ENCODE results near the gene SPDEF. TPM values are rescaled to one million over a fixed set of nuclear protein-coding genes. Genes with fewer than 3 reads are reported as not detected.

The SPDEF gene
- total RNA-seq, 1 experiment from 2014 or later = 0.85 TPM

DNA sequence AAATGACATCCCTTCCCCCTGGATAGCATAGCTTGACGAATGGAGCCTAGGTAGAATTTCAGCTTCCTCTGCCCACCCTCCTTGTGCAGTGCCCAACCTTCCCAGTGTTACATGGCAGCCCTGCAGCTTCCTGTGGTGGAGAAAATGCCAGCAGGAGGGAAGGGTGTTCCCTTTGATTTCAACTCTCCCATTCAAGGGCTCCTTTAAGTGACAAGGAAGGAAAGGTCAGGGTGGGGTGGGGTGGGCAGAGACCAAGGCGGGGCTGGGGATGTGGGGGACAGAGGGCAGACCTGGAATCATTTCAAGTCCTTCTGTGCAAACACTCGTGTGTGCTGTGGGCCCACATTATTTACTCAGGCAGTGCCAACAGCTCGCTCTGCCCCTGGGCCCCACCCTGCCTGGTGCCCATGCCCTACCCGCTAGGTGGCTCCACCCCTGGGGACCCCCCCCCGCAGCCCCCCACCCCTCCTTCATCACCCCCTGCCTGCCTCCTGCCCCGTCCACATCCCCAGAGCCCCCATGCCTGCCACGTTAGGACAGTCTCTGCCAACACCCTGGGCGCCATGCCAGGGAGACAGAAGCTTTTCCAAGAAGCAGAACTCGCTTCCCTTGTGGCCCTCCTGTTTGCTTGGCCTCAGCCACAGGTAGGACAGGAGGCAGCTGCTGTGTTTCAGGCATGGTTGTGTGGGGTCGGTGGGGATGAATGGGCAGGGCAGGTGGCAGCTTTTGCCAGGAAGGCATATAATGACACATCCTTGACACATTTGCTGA is 9.4 kb downstream of the SPDEF start:
- Histone ChIP-seq H3K27ac (no peak overlapping the region), H3K4me2 (peak overlapping the region; percentile 61), H2AFZ (no peak overlapping the region), H3F3A (ENCODE audit: insufficient read depth, low read depth) (no peaks in the 10 kb centered on the region; the same call in 1 of the 2 replicates), H3K36me3 (ENCODE audit: low read depth) (no peaks in the 10 kb centered on the region), H4K20me1 (ENCODE audit: insufficient read depth) (no peaks in the 10 kb centered on the region), H3K79me2 (ENCODE audit: low read depth) (no peaks in the 10 kb centered on the region), H3K27me3 (ENCODE audit: insufficient read depth, low read depth) (no peaks in the 10 kb centered on the region), H3K4me3 (no peak overlapping the region), H3K4me1 (replicated peaks; ENCODE audit: insufficient read depth) (peaks cover 51% of the 10 kb centered on the region), H3K9me3 (ENCODE audit: insufficient read depth, low read depth) (no peaks in the 10 kb centered on the region), H3K9me2 (ENCODE audit: insufficient read depth) (no peaks in the 10 kb centered on the region)
- intact Hi-C loops (cut with micrococcal nuclease; ENCODE audit: unreplicated experiment) = no loop called here
- TF ChIP-seq EZH2 (IDR thresholded peaks at IDR 0.05; ENCODE audit: low read depth) = no peak
- TF ChIP-seq, protein P1, sequence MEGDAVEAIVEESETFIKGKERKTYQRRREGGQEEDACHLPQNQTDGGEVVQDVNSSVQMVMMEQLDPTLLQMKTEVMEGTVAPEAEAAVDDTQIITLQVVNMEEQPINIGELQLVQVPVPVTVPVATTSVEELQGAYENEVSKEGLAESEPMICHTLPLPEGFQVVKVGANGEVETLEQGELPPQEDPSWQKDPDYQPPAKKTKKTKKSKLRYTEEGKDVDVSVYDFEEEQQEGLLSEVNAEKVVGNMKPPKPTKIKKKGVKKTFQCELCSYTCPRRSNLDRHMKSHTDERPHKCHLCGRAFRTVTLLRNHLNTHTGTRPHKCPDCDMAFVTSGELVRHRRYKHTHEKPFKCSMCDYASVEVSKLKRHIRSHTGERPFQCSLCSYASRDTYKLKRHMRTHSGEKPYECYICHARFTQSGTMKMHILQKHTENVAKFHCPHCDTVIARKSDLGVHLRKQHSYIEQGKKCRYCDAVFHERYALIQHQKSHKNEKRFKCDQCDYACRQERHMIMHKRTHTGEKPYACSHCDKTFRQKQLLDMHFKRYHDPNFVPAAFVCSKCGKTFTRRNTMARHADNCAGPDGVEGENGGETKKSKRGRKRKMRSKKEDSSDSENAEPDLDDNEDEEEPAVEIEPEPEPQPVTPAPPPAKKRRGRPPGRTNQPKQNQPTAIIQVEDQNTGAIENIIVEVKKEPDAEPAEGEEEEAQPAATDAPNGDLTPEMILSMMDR (conservative IDR thresholded peaks at IDR 0.05) = no peak
- peak; percentile 62 to 73 for DNase-seq
- no TSS peak for BruUV-seq (replicated peaks)
- POLR2A ChIA-PET (ENCODE audit: unreplicated experiment) = interaction anchor here (0.6 kb wide), 3 partner anchors 20 to 361 kb away, joined by 3 to 4 read pairs (median 3); no protein-coding TSS in a partner anchor
- CTCF ChIA-PET = interaction anchor here (0.5 to 0.7 kb wide), 5 partner anchors 24 to 1272 kb away, joined by 3 to 19 read pairs (median 10); no protein-coding TSS in a partner anchor

DNA sequence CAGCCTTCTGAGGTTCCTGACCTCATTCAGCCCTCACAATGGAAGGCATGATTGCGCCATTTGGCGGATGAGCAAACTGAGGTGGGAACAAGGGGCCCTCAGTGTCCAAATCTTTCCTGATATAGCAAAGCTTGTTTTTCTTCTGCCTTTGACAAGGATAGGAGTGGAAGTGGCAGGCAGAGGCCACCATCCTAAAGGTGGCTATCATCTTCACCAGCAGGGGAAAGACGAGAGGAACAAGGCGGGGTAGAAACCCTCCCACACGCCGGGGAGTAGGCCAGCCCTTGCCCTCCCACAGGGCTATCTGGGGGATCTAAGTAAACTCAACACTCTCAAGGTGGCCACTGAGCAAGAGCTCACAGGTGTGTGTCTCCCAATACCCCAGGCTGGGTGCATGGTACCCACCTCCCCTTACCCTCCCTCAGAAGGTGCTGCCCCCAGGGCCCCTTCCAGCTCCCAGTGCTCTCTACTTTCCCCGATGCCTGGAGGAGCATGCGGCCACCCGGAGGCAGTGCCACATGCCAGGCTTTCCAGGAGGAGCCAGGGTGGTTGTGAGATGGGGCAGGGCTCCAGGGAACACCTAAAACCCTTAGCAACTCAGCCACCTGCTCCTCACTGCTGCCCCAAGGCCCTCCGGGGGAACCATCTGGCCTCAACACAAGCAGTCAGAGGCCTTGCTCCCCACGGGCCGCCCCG is 11.2 kb downstream of the SPDEF start:
- Histone ChIP-seq H3K4me2 (no peak overlapping the region), H3K79me2 (ENCODE audit: low read depth) (no peaks in the 10 kb centered on the region), H3K4me3 (no peak overlapping the region), H2AFZ (no peak overlapping the region), H4K20me1 (ENCODE audit: insufficient read depth) (no peaks in the 10 kb centered on the region), H3F3A (ENCODE audit: insufficient read depth, low read depth) (no peaks in the 10 kb centered on the region; the same call in 1 of the 2 replicates), H3K9me2 (ENCODE audit: insufficient read depth) (no peaks in the 10 kb centered on the region), H3K36me3 (ENCODE audit: low read depth) (no peaks in the 10 kb centered on the region), H3K27ac (no peak overlapping the region), H3K27me3 (ENCODE audit: insufficient read depth, low read depth) (no peaks in the 10 kb centered on the region), H3K9me3 (ENCODE audit: insufficient read depth, low read depth) (no peaks in the 10 kb centered on the region), H3K4me1 (replicated peaks; ENCODE audit: insufficient read depth) (peaks cover 51% of the 10 kb centered on the region)
- BruUV-seq (replicated peaks) = no TSS peak
- POLR2A ChIA-PET (ENCODE audit: unreplicated experiment) = interaction anchor here (0.6 kb wide), 1 partner anchor 13 kb away, joined by 5 read pairs; no protein-coding TSS in a partner anchor
- DNase-seq = no peak
- TF ChIP-seq, protein P1 (conservative IDR thresholded peaks at IDR 0.05) = no peak
- no peak for TF ChIP-seq EZH2 (IDR thresholded peaks at IDR 0.05; ENCODE audit: low read depth)
- intact Hi-C loops (cut with micrococcal nuclease; ENCODE audit: unreplicated experiment) = no loop called here
- CTCF ChIA-PET = interaction anchor here (0.7 kb wide), 1 partner anchor 12 kb away, joined by 3 read pairs; no protein-coding TSS in a partner anchor

DNA sequence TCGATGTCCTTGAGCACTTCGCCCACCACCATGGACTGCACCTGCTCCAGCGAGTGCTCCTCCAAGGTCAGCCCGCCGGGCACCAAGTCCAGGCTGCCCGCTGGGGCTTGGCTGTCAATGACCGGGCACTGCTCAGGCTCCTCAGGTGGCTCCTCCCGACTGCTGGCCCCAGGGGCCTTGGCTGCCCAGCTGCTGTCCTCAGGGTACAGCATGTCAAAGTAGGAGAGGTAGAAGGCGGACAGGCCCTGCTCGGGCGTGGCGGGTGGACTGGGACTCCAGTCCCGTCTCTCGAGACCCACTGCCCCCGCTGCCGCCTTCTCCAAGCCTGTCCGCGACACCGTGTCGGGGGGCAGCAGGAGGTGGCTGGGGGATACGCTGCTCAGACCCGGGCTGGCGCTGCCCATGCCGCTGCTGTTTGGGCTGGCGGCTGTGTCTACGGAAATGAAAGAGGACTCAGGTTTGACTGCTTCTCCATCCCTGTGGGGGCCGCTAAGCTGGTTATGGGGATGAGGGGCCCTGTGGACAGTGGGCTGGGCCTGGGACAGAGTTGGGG is 12.0 kb downstream of the SPDEF start:
- H3K36me3 ChIP-seq (ENCODE audit: low read depth) = no peaks in the 10 kb centered on the region
- no peaks in the 10 kb centered on the region for H3K9me3 ChIP-seq (ENCODE audit: insufficient read depth, low read depth)
- no peak for DNase-seq
- H3K79me2 ChIP-seq (ENCODE audit: low read depth) = no peaks in the 10 kb centered on the region
- no peak overlapping the region for H2AFZ ChIP-seq
- BruUV-seq (replicated peaks) = no TSS peak
- intact Hi-C loops (cut with micrococcal nuclease; ENCODE audit: unreplicated experiment) = no loop called here
- H3K27ac ChIP-seq = peak overlapping the region; percentile 37; the same call in 1 of the 2 replicates
- H3K4me2 ChIP-seq = peak overlapping the region; percentile 37
- no peaks in the 10 kb centered on the region for H3K27me3 ChIP-seq (ENCODE audit: insufficient read depth, low read depth)
- no peaks in the 10 kb centered on the region for H3K9me2 ChIP-seq (ENCODE audit: insufficient read depth)
- TF ChIP-seq, protein P1 (conservative IDR thresholded peaks at IDR 0.05) = no peak
- TF ChIP-seq EZH2 (IDR thresholded peaks at IDR 0.05; ENCODE audit: low read depth) = no peak
- H3F3A ChIP-seq (ENCODE audit: insufficient read depth, low read depth) = no peaks in the 10 kb centered on the region; the same call in 1 of the 2 replicates
- ChIA-PET CTCF (no interaction called here), POLR2A (ENCODE audit: unreplicated experiment) (no interaction called here)
- peaks cover 51% of the 10 kb centered on the region for H3K4me1 ChIP-seq (replicated peaks; ENCODE audit: insufficient read depth)
- no peaks in the 10 kb centered on the region for H4K20me1 ChIP-seq (ENCODE audit: insufficient read depth)
- H3K4me3 ChIP-seq = no peak overlapping the region
